HG03469 (cell line): ENCODE results near the gene SDHB.

Experiments used
- ATAC-seq: cut with Tn5 transposase; IDR thresholded peaks from one replicate; pipeline ENCODE4 v1.9.1; 2021; ENCODE audit warnings: mild to moderate bottlenecking, moderate library complexity, moderate number of reproducible peaks; ENCODE audit not compliant: unreplicated experiment

Gene SDHB

GRCh38 chr1:17046334-17046657 is 7.5 kb downstream of the SDHB start:
- ATAC-seq: no peak

- no peak for ATAC-seq
These were observed 8.0 kb downstream of the SDHB start for GRCh38 chr1:17045634-17046333.

GRCh38 chr1:17045150-17045549 is 8.7 kb downstream of the SDHB start:
- no peak for ATAC-seq

GRCh38 chr1:17043676-17044075 is 10.2 kb downstream of the SDHB start:
- no peak for ATAC-seq

GRCh38 chr1:17040135-17040534 is 13.7 kb downstream of the SDHB start:
- no peak for ATAC-seq

GRCh38 chr1:17039522-17039921 is 14.3 kb downstream of the SDHB start:
- ATAC-seq: no peak

- ATAC-seq: no peak
These were observed 20.4 kb downstream of the SDHB start for GRCh38 chr1:17033481-17033880.

- ATAC-seq: no peak
These were observed 21.1 kb downstream of the SDHB start for GRCh38 chr1:17032741-17033140.

- no peak for ATAC-seq
These were observed 22.4 kb downstream of the SDHB start for GRCh38 chr1:17031436-17031835.

- ATAC-seq: no peak
These were observed 23.6 kb downstream of the SDHB start for GRCh38 chr1:17030206-17030605.

GRCh38 chr1:17028662-17029188 is 25.1 kb downstream of the SDHB start:
- no peak for ATAC-seq

GRCh38 chr1:17027900-17028299 is 25.9 kb downstream of the SDHB start:
- ATAC-seq: no peak

- ATAC-seq: no peak
These were observed 26.4 kb downstream of the SDHB start for GRCh38 chr1:17027403-17027802.

GRCh38 chr1:17024721-17025120 is 29.1 kb downstream of the SDHB start:
- no peak for ATAC-seq

GRCh38 chr1:17023573-17023972 is 30.3 kb downstream of the SDHB start:
- no peak for ATAC-seq

GRCh38 chr1:17023102-17023501 is 30.7 kb downstream of the SDHB start:
- ATAC-seq: no peak

GRCh38 chr1:17021896-17022295 is 31.9 kb downstream of the SDHB start:
- ATAC-seq: no peak

GRCh38 chr1:17020502-17020901 is 33.3 kb downstream of the SDHB start:
- ATAC-seq: no peak

- no peak for ATAC-seq
These were observed 35.0 kb downstream of the SDHB start for GRCh38 chr1:17018849-17019248.

GRCh38 chr1:17017435-17017834 is 36.4 kb downstream of the SDHB start:
- no peak for ATAC-seq

GRCh38 chr1:17016317-17016661 is 37.5 kb downstream of the SDHB start:
- no peak for ATAC-seq

GRCh38 chr1:17014671-17015567 is 38.9 kb downstream of the SDHB start:
- no peak for ATAC-seq
